Urinary bladder (tissue), 4 donors: ENCODE data around the gene CSNK2B. TPM values are rescaled to one million over a fixed set of nuclear protein-coding genes. Genes with fewer than 3 reads are reported as not detected.

Experiments
- DNase-seq: peaks from one replicate; pipeline ENCODE4 v3.0.0-alpha.2; 2015; ENCODE audit errors: extremely low spot score
- H3K27ac ChIP-seq: one replicate; pipeline ENCODE4 v1.5.1; 2013; ENCODE audit warnings: low read depth, mild to moderate bottlenecking, moderate library complexity
- H3K36me3 ChIP-seq: one replicate; pipeline ENCODE4 v1.6.1; 2013; ENCODE audit warnings: mild to moderate bottlenecking, moderate library complexity; ENCODE audit not compliant: insufficient read depth
- H3K4me1 ChIP-seq: one replicate; pipeline ENCODE4 v1.6.1; 2013; ENCODE audit warnings: mild to moderate bottlenecking, moderate library complexity; ENCODE audit not compliant: insufficient read depth
- H3K4me3 ChIP-seq: one replicate; pipeline ENCODE4 v1.5.1; 2013; ENCODE audit warnings: low read depth, low read length
- WGBS: extraction: QIAGEN DNeasy Blood & Tissue Kit; methylation state at CpG from one replicate; pipeline ENCODE4 v1.1.7; 2013; 5-methylcytosine and 5-hydroxymethylcytosine counted together
- polyA plus RNA-seq: library from polyadenylated mRNA; stranded (reverse); fragments of 200-250 nt; gene quantifications from one replicate; pipeline ENCODE4 v1.2.3, GENCODE V29; 2013
- total RNA-seq: library from RNA; depleted of rRNA; stranded (reverse); fragments of >200 nt; gene quantifications from one replicate; pipeline ENCODE4 v1.2.3, GENCODE V29; 2014
- donor health status: healthy with polysubstance abuse.
- donor health status: healthy.

Gene CSNK2B
- total and polyA plus RNA-seq, 2 donors: 44.3 to 151 TPM

- H3K36me3 ChIP-seq: peaks cover 11% of the 10 kb centered on the region
- H3K4me1 ChIP-seq: no peaks in the 10 kb centered on the region
- H3K27ac ChIP-seq: no peak overlapping the region
- DNase-seq: no peak
- no peak overlapping the region for H3K4me3 ChIP-seq
- WGBS: 77% methylated on average over 16 of the region's 16 CpGs
These were observed 34.7 kb upstream of the CSNK2B start for GRCh38 chr6:31631209-31631608.

GRCh38 chr6:31631681-31632278 is 34.1 kb upstream of the CSNK2B start:
- Histone ChIP-seq H3K36me3 (peaks cover 11% of the 10 kb centered on the region), H3K27ac (no peak overlapping the region), H3K4me3 (no peak overlapping the region), H3K4me1 (no peaks in the 10 kb centered on the region)
- WGBS: 84% methylated on average over 32 of the region's 32 CpGs
- DNase-seq: no peak

GRCh38 chr6:31632279-31632946 is 33.5 kb upstream of the CSNK2B start:
- Histone ChIP-seq H3K36me3 (peaks cover 10% of the 10 kb centered on the region), H3K27ac (no peak overlapping the region), H3K4me3 (no peak overlapping the region), H3K4me1 (no peaks in the 10 kb centered on the region)
- WGBS: 88% methylated on average over 26 of the region's 26 CpGs
- no peak for DNase-seq

GRCh38 chr6:31633447-31633846 is 32.4 kb upstream of the CSNK2B start:
- no peaks in the 10 kb centered on the region for H3K4me1 ChIP-seq
- peaks cover 8% of the 10 kb centered on the region for H3K36me3 ChIP-seq
- H3K4me3 ChIP-seq: no peak overlapping the region
- no peak for DNase-seq
- H3K27ac ChIP-seq: no peak overlapping the region
- WGBS: 90% methylated on average over 7 of the region's 7 CpGs

GRCh38 chr6:31634131-31634530 is 31.7 kb upstream of the CSNK2B start:
- Histone ChIP-seq H3K36me3 (peaks cover 10% of the 10 kb centered on the region), H3K27ac (no peak overlapping the region), H3K4me1 (no peaks in the 10 kb centered on the region), H3K4me3 (no peak overlapping the region)
- 82% methylated on average over 3 of the region's 3 CpGs for WGBS
- DNase-seq: no peak

- H3K36me3 ChIP-seq: peaks cover 8% of the 10 kb centered on the region
- WGBS: 83% methylated on average over 11 of the region's 11 CpGs
These were observed 30.8 kb upstream of the CSNK2B start for GRCh38 chr6:31634969-31635575.

GRCh38 chr6:31636698-31637596 is 28.9 kb upstream of the CSNK2B start:
- Histone ChIP-seq H3K4me3 (no peak overlapping the region), H3K36me3 (peaks cover 8% of the 10 kb centered on the region), H3K27ac (no peak overlapping the region), H3K4me1 (no peaks in the 10 kb centered on the region)
- WGBS: 79% methylated on average over 27 of the region's 27 CpGs
- no peak for DNase-seq

More at GRCh38 chr6:31634969-31635575, 30.8 kb upstream of the CSNK2B start:
- H3K27ac ChIP-seq: no peak overlapping the region
- H3K4me3 ChIP-seq: no peak overlapping the region
- H3K4me1 ChIP-seq: no peaks in the 10 kb centered on the region
- no peak for DNase-seq

GRCh38 chr6:31639043-31639442 is 26.8 kb upstream of the CSNK2B start:
- Histone ChIP-seq H3K27ac (no peak overlapping the region), H3K4me1 (no peaks in the 10 kb centered on the region), H3K36me3 (peaks cover 8% of the 10 kb centered on the region), H3K4me3 (no peak overlapping the region)
- WGBS: 80% methylated on average over 9 of the region's 9 CpGs
- no peak for DNase-seq

- H3K36me3 ChIP-seq: peaks cover 8% of the 10 kb centered on the region
- WGBS: 74% methylated on average over 10 of the region's 10 CpGs
- no peak for DNase-seq
These were observed 26.4 kb upstream of the CSNK2B start for GRCh38 chr6:31639449-31639861.

GRCh38 chr6:31640612-31641011 is 25.3 kb upstream of the CSNK2B start:
- no peak for DNase-seq
- peaks cover 16% of the 10 kb centered on the region for H3K36me3 ChIP-seq
- 94% methylated on average over 6 of the region's 6 CpGs for WGBS
- H3K4me3 ChIP-seq: no peak overlapping the region
- H3K4me1 ChIP-seq: no peaks in the 10 kb centered on the region
- no peak overlapping the region for H3K27ac ChIP-seq

More at GRCh38 chr6:31639449-31639861, 26.4 kb upstream of the CSNK2B start:
- Histone ChIP-seq H3K4me1 (no peaks in the 10 kb centered on the region), H3K27ac (no peak overlapping the region), H3K4me3 (no peak overlapping the region)

GRCh38 chr6:31641370-31641769 is 24.5 kb upstream of the CSNK2B start:
- no peak for DNase-seq
- Histone ChIP-seq H3K4me1 (no peaks in the 10 kb centered on the region), H3K4me3 (no peak overlapping the region), H3K27ac (no peak overlapping the region), H3K36me3 (peaks cover 16% of the 10 kb centered on the region)
- WGBS: 90% methylated on average over 4 of the region's 4 CpGs

- Histone ChIP-seq H3K36me3 (peaks cover 19% of the 10 kb centered on the region), H3K4me3 (no peak overlapping the region), H3K4me1 (no peaks in the 10 kb centered on the region), H3K27ac (no peak overlapping the region)
- WGBS: 90% methylated on average over 6 of the region's 6 CpGs
- DNase-seq: no peak
These were observed 22.9 kb upstream of the CSNK2B start for GRCh38 chr6:31642798-31643570.
